Posterior vena cava (tissue), 2 donors: ENCODE measurements around the gene RAPGEF3. TPM values are rescaled to one million over a fixed set of nuclear protein-coding genes. Genes with fewer than 3 reads are reported as not detected.

ENCODE experiments used
- DNase-seq: peaks from one replicate; pipeline ENCODE4 v3.0.0-alpha.2; 2020; ENCODE audit warnings: low spot score
- intact Hi-C, 2 donors: fragments of 100-400 bp; cut with DNase I; formaldehyde crosslinking; loops; one replicate each; pipeline versions ENCODE4 v1.14.1 to v1.14.2; 2022 to 2023
- total RNA-seq, 2 donors: library from RNA; stranded (reverse); fragmentation: NEBNext Ultra II Directional; extraction: Animal tissue kit (Norgen Biotek cat#: 25700); gene quantifications; one replicate each; pipeline ENCODE4 v1.2.1, GENCODE V29; 2021
- donor health status: DM: yes; HTN: yes; CAD: no.
- donor health status: DM: yes; HTN: yes; CAD: no.

The RAPGEF3 gene
- total RNA-seq, 2 donors from 2014 or later: 18.3 to 33.5 TPM

GRCh38 chr12:47750916-47751470, 7.7 kb downstream of the RAPGEF3 start:
- intact Hi-C loops: no loop called here
- no peak for DNase-seq

- intact Hi-C loops: no loop called here
- no peak for DNase-seq
Measured at GRCh38 chr12:47750229-47750798, 8.4 kb downstream of the RAPGEF3 start.

GRCh38 chr12:47748899-47749298, 9.8 kb downstream of the RAPGEF3 start:
- intact Hi-C loops: no loop called here
- DNase-seq: no peak

GRCh38 chr12:47748507-47748828, 10.2 kb downstream of the RAPGEF3 start:
- intact Hi-C loops: no loop called here
- no peak for DNase-seq

GRCh38 chr12:47747596-47748506, 10.8 kb downstream of the RAPGEF3 start:
- no peak for DNase-seq
- intact Hi-C loops: no loop called here

GRCh38 chr12:47747126-47747525, 11.6 kb downstream of the RAPGEF3 start:
- no peak for DNase-seq
- intact Hi-C loops: no loop called here

GRCh38 chr12:47746523-47746922, 12.2 kb downstream of the RAPGEF3 start:
- intact Hi-C loops: no loop called here

GRCh38 chr12:47746073-47746472, 12.6 kb downstream of the RAPGEF3 start:
- intact Hi-C loops: no loop called here
- no peak for DNase-seq

More at GRCh38 chr12:47746523-47746922, 12.2 kb downstream of the RAPGEF3 start:
- no peak for DNase-seq

- intact Hi-C loops: no loop called here
- DNase-seq: no peak
Measured at GRCh38 chr12:47745485-47746041, 13.1 kb downstream of the RAPGEF3 start.

- no peak for DNase-seq
- intact Hi-C loops: loop anchor here in 1 of 2 donors (5.0 kb wide), 1 partner anchor 32 kb away; no protein-coding TSS in a partner anchor
Measured at GRCh38 chr12:47744778-47745436, 13.8 kb downstream of the RAPGEF3 start.

GRCh38 chr12:47744005-47744651, 14.6 kb downstream of the RAPGEF3 start:
- no peak for DNase-seq
- intact Hi-C loops: loop anchor here in 1 of 2 donors (5.0 kb wide), 1 partner anchor 33 kb away; no protein-coding TSS in a partner anchor

- intact Hi-C loops: loop anchor here in 1 of 2 donors (5.0 kb wide), 1 partner anchor 34 kb away; no protein-coding TSS in a partner anchor
- no peak for DNase-seq
Measured at GRCh38 chr12:47743311-47743860, 15.3 kb downstream of the RAPGEF3 start.

GRCh38 chr12:47742253-47742825, 16.3 kb downstream of the RAPGEF3 start:
- intact Hi-C loops: loop anchor here in 1 of 2 donors (5.0 kb wide), 1 partner anchor 35 kb away; no protein-coding TSS in a partner anchor
- DNase-seq: no peak

- DNase-seq: peak; percentile 95
- intact Hi-C loops: loop anchor here in 1 of 2 donors (5.0 kb wide), 1 partner anchor 36 kb away; no protein-coding TSS in a partner anchor
Measured at GRCh38 chr12:47741340-47741703, 17.4 kb downstream of the RAPGEF3 start.

- intact Hi-C loops: loop anchor here in 1 of 2 donors (5.0 kb wide), 1 partner anchor 37 kb away; no protein-coding TSS in a partner anchor
- no peak for DNase-seq
Measured at GRCh38 chr12:47740606-47741339, 17.9 kb downstream of the RAPGEF3 start.

GRCh38 chr12:47739979-47740378, 18.7 kb downstream of the RAPGEF3 start:
- intact Hi-C loops: loop anchor here in 1 of 2 donors (5.0 kb wide), 1 partner anchor 37 kb away; no protein-coding TSS in a partner anchor

GRCh38 chr12:47739297-47739696, 19.4 kb downstream of the RAPGEF3 start:
- DNase-seq: no peak
- intact Hi-C loops: no loop called here

More at GRCh38 chr12:47739979-47740378, 18.7 kb downstream of the RAPGEF3 start:
- no peak for DNase-seq
